Adrenal gland (tissue), 12 donors: ENCODE measurements around the gene DPYD. TPM values are rescaled to one million over a fixed set of nuclear protein-coding genes. Genes with fewer than 3 reads are reported as not detected.

ENCODE experiments used
- DNase-seq, 7 donors: peaks; one replicate each; pipeline ENCODE4 v3.0.0-alpha.2; 2019 to 2020
- H3K27ac ChIP-seq, 5 donors: fragments of 200-600 bp; sonication (generic) in 4 of 5; 1 replicate in 3 of 5; 2 replicates in 2 of 5; pipeline versions ENCODE4 v1.5.1 to v1.8.0; 2016 to 2020; ENCODE audit warnings: mild to moderate bottlenecking in 1 of 5
- H3K27me3 ChIP-seq: fragments of 200-600 bp; 2 replicates; pipeline ENCODE4 v1.8.0; 2021
- H3K36me3 ChIP-seq, 2 donors: fragments of 200-600 bp; replicated peaks in 1 of 2; 1 replicate in 1 of 2; 2 replicates in 1 of 2; pipeline versions ENCODE4 v1.5.1 to v1.8.0; 2018 to 2022
- H3K4me1 ChIP-seq, 2 donors: fragments of 200-600 bp; replicated peaks in 1 of 2; 1 replicate in 1 of 2; 2 replicates in 1 of 2; pipeline versions ENCODE4 v1.5.1 to v1.8.0; 2018 to 2021
- H3K4me3 ChIP-seq, 4 donors: fragments of 200-600 bp; sonication (generic) in 3 of 4; one replicate each; pipeline ENCODE4 v1.5.1; 2016 to 2018
- H3K9me3 ChIP-seq, 3 donors: fragments of 200-600 bp; sonication (generic) in 1 of 3; replicated peaks in 1 of 3; 1 replicate in 2 of 3; 2 replicates in 1 of 3; pipeline versions ENCODE4 v1.5.1 to v1.8.0; 2016 to 2021
- CTCF ChIP-seq, 6 experiments: fragments of 450-650 bp in 4 of 6; fragments of 200-600 bp in 2 of 6; sonication (generic) in 1 of 6; IDR thresholded peaks; 1 replicate in 5 of 6; 2 replicates in 1 of 6; pipeline versions ENCODE4 v1.5.1 to v1.8.0; 2016 to 2021; ENCODE audit warnings: antibody characterized with exemption in 6 of 6, mild to moderate bottlenecking in 2 of 6, moderate library complexity in 1 of 6
- POLR2A ChIP-seq, 2 donors: fragments of 450-650 bp; IDR thresholded peaks; one replicate each; pipeline ENCODE4 v1.6.1; 2017; ENCODE audit warnings: antibody characterized with exemption in 2 of 2, mild to moderate bottlenecking in 2 of 2, moderate library complexity in 1 of 2
- WGBS, 4 donors: extraction: QIAGEN DNeasy Blood & Tissue Kit in 2 of 4; methylation state at CpG; one replicate each; pipeline versions ENCODE4 v1.1.5 to v1.1.7; 2013 to 2017; 5-methylcytosine and 5-hydroxymethylcytosine counted together
- intact Hi-C, 2 donors: fragments of 100-400 bp; cut with DNase I; formaldehyde crosslinking; loops; one replicate each; pipeline versions ENCODE4 v1.14.1 to v1.15.0; 2022 to 2023
- polyA plus RNA-seq, 3 donors: library from polyadenylated mRNA; stranded (reverse); fragments of 200-250 nt in 2 of 3; fragments of 350-450 nt in 1 of 3; fragmentation: Illumina TruSeq in 1 of 3; extraction: RNeasy Lipid Tissue Mini Kit (QIAGEN cat#74804) in 1 of 3; gene quantifications; one replicate each; pipeline ENCODE4 v1.2.3, GENCODE V29; 2013 to 2014
- total RNA-seq, 9 donors: library from RNA; depleted of rRNA in 4 of 9; stranded (reverse); fragments of >200 nt in 4 of 9; fragments of 120-200 nt in 1 of 9; fragmentation: NEBNext Ultra II Directional in 1 of 9; extraction: Animal tissue kit (Norgen Biotek cat#: 25700) in 1 of 9; gene quantifications; one replicate each; pipeline versions ENCODE4 v1.1.0 to v1.2.4, GENCODE V29; 2013 to 2023
- donor health status: healthy with polysubstance abuse.
- donor health status: Bipolar disorder and iron deficiency.
- donor health status: DM: yes; HTN: yes; CAD: no.
- donor health status: DM: no; HTN: no; CAD: no.
- donor health status: DM: no; HTN: no; CAD: no.
- donor health status: DM: yes; HTN: yes; CAD: no.

Gene DPYD
- total and polyA plus RNA-seq, 12 donors = 6.6 to 73.1 (median 30.2) TPM

GRCh38 chr1:97814121-97814520 lies 106.7 kb downstream of the DPYD start:
- H3K4me1 ChIP-seq = no peaks in the 10 kb centered on the region
- DNase-seq = no peak
- intact Hi-C loops = no loop called here
- H3K36me3 ChIP-seq = no peaks in the 10 kb centered on the region
- H3K9me3 ChIP-seq = no peaks in the 10 kb centered on the region
- no peak overlapping the region for H3K4me3 ChIP-seq
- 70 to 92% (median 74%) methylated on average over 1 of the region's 1 CpG for WGBS, 4 donors
- H3K27me3 ChIP-seq = no peaks in the 10 kb centered on the region
- no peak for TF ChIP-seq POLR2A (IDR thresholded peaks at IDR 0.05)
- no peak overlapping the region for H3K27ac ChIP-seq

- Histone ChIP-seq H3K27ac (no peak overlapping the region), H3K36me3 (no peaks in the 10 kb centered on the region), H3K27me3 (no peaks in the 10 kb centered on the region), H3K4me1 (no peaks in the 10 kb centered on the region), H3K4me3 (no peak overlapping the region), H3K9me3 (no peaks in the 10 kb centered on the region)
- intact Hi-C loops = no loop called here
- TF ChIP-seq POLR2A (IDR thresholded peaks at IDR 0.05) (no peak), CTCF (IDR thresholded peaks at IDR 0.05) (no peak)
- no peak for DNase-seq
These were observed 108.8 kb downstream of the DPYD start for GRCh38 chr1:97812076-97812475.

GRCh38 chr1:97806996-97807520 lies 113.8 kb downstream of the DPYD start:
- 78 to 89% (median 85%) methylated on average over 1 of the region's 1 CpG for WGBS, 4 donors
- Histone ChIP-seq H3K27me3 (no peaks in the 10 kb centered on the region), H3K27ac (no peak overlapping the region), H3K4me1 (no peaks in the 10 kb centered on the region), H3K4me3 (no peak overlapping the region), H3K9me3 (no peaks in the 10 kb centered on the region), H3K36me3 (no peaks in the 10 kb centered on the region)
- intact Hi-C loops = no loop called here
- no peak for DNase-seq
- no peak for TF ChIP-seq POLR2A (IDR thresholded peaks at IDR 0.05)
- no peak for TF ChIP-seq CTCF (IDR thresholded peaks at IDR 0.05)

- 0% methylated on average over 1 of the region's 1 CpG for WGBS, 4 donors
- H3K9me3 ChIP-seq = no peaks in the 10 kb centered on the region
- H3K27me3 ChIP-seq = no peaks in the 10 kb centered on the region
- no peak for TF ChIP-seq POLR2A (IDR thresholded peaks at IDR 0.05)
- TF ChIP-seq CTCF (IDR thresholded peaks at IDR 0.05) = no peak
- DNase-seq = no peak
- no peak overlapping the region for H3K27ac ChIP-seq
- intact Hi-C loops = no loop called here
- no peak overlapping the region for H3K4me3 ChIP-seq
- no peaks in the 10 kb centered on the region for H3K4me1 ChIP-seq
- H3K36me3 ChIP-seq = no peaks in the 10 kb centered on the region
These were observed 114.5 kb downstream of the DPYD start for GRCh38 chr1:97806326-97806725.

GRCh38 chr1:97805093-97805492 lies 115.7 kb downstream of the DPYD start:
- Histone ChIP-seq H3K4me1 (no peaks in the 10 kb centered on the region), H3K27ac (no peak overlapping the region), H3K36me3 (no peaks in the 10 kb centered on the region), H3K4me3 (no peak overlapping the region), H3K27me3 (no peaks in the 10 kb centered on the region), H3K9me3 (no peaks in the 10 kb centered on the region)
- intact Hi-C loops = no loop called here
- no peak for DNase-seq
- whole genome bisulfite sequencing, 4 donors = 95 to 99% (median 98%) methylated on average over 2 of the region's 2 CpGs
- TF ChIP-seq CTCF (IDR thresholded peaks at IDR 0.05) = no peak
- TF ChIP-seq POLR2A (IDR thresholded peaks at IDR 0.05) = no peak
